Hepatocyte (in vitro differentiated cells): Measurements from ENCODE around the gene ING3. TPM values are rescaled to one million over a fixed set of nuclear protein-coding genes. Genes with fewer than 3 reads are reported as not detected.

Source experiments
- DNase-seq: peaks from one replicate; pipeline ENCODE4 v3.0.0-alpha.2; 2016; ENCODE audit warnings: low spot score
- H2AFZ ChIP-seq: fragments of 200-600 bp; sonication (generic); 2 replicates; pipeline ENCODE4 v1.6.0; 2016; ENCODE audit warnings: antibody characterized with exemption, mild to moderate bottlenecking
- H3K27ac ChIP-seq: fragments of 200-600 bp; sonication (generic); 2 replicates; pipeline ENCODE4 v1.5.1; 2016; ENCODE audit warnings: mild to moderate bottlenecking
- H3K27me3 ChIP-seq: fragments of 200-600 bp; sonication (generic); 2 replicates; pipeline ENCODE4 v1.6.1; 2016
- H3K36me3 ChIP-seq: fragments of 200-600 bp; sonication (generic); replicated peaks from 2 replicates; pipeline ENCODE4 v1.5.1; 2016; ENCODE audit warnings: low read depth; ENCODE audit not compliant: insufficient read depth
- H3K4me1 ChIP-seq: fragments of 200-600 bp; sonication (generic); 2 replicates; pipeline ENCODE4 v1.5.1; 2016; ENCODE audit warnings: mild to moderate bottlenecking, moderate library complexity; ENCODE audit not compliant: insufficient read depth
- H3K4me2 ChIP-seq: fragments of 200-600 bp; sonication (generic); 2 replicates; pipeline ENCODE4 v1.6.0; 2016
- H3K4me3 ChIP-seq: fragments of 200-600 bp; sonication (generic); 2 replicates; pipeline ENCODE4 v1.5.1; 2016; ENCODE audit warnings: mild to moderate bottlenecking
- H3K79me2 ChIP-seq: fragments of 200-600 bp; sonication (generic); 2 replicates; pipeline ENCODE4 v1.6.0; 2017; ENCODE audit warnings: mild to moderate bottlenecking
- H3K9me2 ChIP-seq: fragments of 200-600 bp; sonication (generic); replicated peaks from 2 replicates; pipeline ENCODE4 v1.6.0; 2017; ENCODE audit warnings: mild to moderate bottlenecking; ENCODE audit not compliant: insufficient read depth
- H3K9me3 ChIP-seq: fragments of 200-600 bp; sonication (generic); 2 replicates; pipeline ENCODE4 v1.5.1; 2016; ENCODE audit warnings: low read depth, mild to moderate bottlenecking
- H4K20me1 ChIP-seq: fragments of 200-600 bp; sonication (generic); 2 replicates; pipeline ENCODE4 v1.6.0; 2016; ENCODE audit warnings: mild to moderate bottlenecking; ENCODE audit not compliant: insufficient read depth, poor library complexity, severe bottlenecking
- EZH2 ChIP-seq: fragments of 200-600 bp; sonication (generic); IDR thresholded peaks from 2 replicates; pipeline ENCODE4 v1.6.1; 2016; ENCODE audit warnings: antibody characterized with exemption, mild to moderate bottlenecking, borderline replicate concordance
- EZH2phosphoT487 ChIP-seq: fragments of 200-600 bp; sonication (generic); IDR thresholded peaks from one replicate; pipeline ENCODE4 v1.6.1; 2018; ENCODE audit warnings: antibody characterized with exemption, mild to moderate bottlenecking, low read depth, moderate library complexity; ENCODE audit not compliant: unreplicated experiment, severe bottlenecking
- WGBS: methylation state at CpG from one replicate; pipeline ENCODE4 v1.1.6; 2016; ENCODE audit warnings: low lambda C conversion rate; ENCODE audit errors: missing lambda C conversion rate; 5-methylcytosine and 5-hydroxymethylcytosine counted together
- polyA plus RNA-seq: library from polyadenylated mRNA; unstranded; fragments of >200 nt; fragmentation: Nextera tagmentation; extraction: Ambion mirVana; gene quantifications from 2 replicates; pipeline ENCODE4 v1.2.1, GENCODE V29; 2016
- total RNA-seq: library from RNA; depleted of rRNA; stranded (reverse); fragments of >200 nt; gene quantifications from 2 replicates; pipeline ENCODE4 v1.2.3, GENCODE V29; 2014
- TF ChIP-seq, protein P1 (sequence below): fragments of 200-600 bp; sonication (generic); IDR thresholded peaks from 2 replicates; pipeline ENCODE4 v1.5.1; 2016; ENCODE audit warnings: antibody characterized with exemption, mild to moderate bottlenecking; ENCODE audit not compliant: poor library complexity

The ING3 gene
- total and polyA plus RNA-seq, 2 experiments from 2014 or later, result 14.1 to 29.6 TPM

DNA sequence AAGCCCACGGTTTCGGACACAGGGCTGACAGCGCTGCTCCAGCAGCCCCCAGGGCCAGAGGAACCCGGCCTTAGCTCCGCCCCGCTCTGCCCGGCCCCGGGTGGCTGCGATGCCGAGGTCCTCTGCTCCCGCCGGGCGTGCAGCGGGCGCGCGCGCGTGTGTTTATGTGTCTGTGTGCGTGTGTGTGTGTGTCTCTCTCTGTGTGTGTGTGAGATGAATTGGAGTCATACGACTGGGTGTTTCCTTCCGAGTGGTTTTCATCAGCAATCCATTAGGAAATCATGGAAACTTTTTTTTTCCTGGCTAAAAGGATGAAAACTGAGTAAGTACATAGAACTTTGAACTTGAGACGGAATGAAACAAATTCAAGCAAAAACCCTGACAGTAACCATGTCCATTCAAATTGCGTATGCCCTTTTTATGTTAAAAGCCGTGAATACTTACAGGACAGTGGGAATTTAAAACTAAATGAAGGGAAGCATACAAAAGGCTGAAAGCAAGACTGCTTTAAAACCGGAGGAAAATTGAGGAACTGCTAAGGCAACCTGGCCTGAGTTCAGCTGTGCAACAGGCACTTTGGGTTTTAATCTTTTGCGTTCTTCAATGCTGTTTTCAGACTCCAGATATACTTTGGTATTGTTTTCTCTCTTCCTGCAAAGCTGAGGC is 38.1 kb downstream of the ING3 start, which contains the start of gene CPED1:
Gene CPED1 (plus strand): TSS at position 121 of the 666 bp plus-strand sequence. CDS start 911 bp downstream, outside the sequence.
- 6% methylated on average over 27 of the region's 27 CpGs for WGBS
- Histone ChIP-seq H3K4me2 (peak within 1 kb of the TSS; percentile 86), H3K9me3 (no peaks in the 10 kb centered on the region), H3K4me1 (peaks cover under 1% of the 10 kb centered on the region), H3K27ac (peak within 1 kb of the TSS; percentile 89), H3K4me3 (peak within 1 kb of the TSS; percentile 29), H4K20me1 (no peaks in the 10 kb centered on the region), H3K27me3 (no peaks in the 10 kb centered on the region), H3K36me3 (no peaks in the 10 kb centered on the region), H3K79me2 (peaks cover 23% of the 10 kb centered on the region), H2AFZ (peak within 1 kb of the TSS; percentile 43), H3K9me2 (no peaks in the 10 kb centered on the region)
- TF ChIP-seq EZH2 (no peak), EZH2phosphoT487 (no peak)
- TF ChIP-seq, protein P1, sequence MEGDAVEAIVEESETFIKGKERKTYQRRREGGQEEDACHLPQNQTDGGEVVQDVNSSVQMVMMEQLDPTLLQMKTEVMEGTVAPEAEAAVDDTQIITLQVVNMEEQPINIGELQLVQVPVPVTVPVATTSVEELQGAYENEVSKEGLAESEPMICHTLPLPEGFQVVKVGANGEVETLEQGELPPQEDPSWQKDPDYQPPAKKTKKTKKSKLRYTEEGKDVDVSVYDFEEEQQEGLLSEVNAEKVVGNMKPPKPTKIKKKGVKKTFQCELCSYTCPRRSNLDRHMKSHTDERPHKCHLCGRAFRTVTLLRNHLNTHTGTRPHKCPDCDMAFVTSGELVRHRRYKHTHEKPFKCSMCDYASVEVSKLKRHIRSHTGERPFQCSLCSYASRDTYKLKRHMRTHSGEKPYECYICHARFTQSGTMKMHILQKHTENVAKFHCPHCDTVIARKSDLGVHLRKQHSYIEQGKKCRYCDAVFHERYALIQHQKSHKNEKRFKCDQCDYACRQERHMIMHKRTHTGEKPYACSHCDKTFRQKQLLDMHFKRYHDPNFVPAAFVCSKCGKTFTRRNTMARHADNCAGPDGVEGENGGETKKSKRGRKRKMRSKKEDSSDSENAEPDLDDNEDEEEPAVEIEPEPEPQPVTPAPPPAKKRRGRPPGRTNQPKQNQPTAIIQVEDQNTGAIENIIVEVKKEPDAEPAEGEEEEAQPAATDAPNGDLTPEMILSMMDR, result no peak
- peak; percentile 84 for DNase-seq

DNA sequence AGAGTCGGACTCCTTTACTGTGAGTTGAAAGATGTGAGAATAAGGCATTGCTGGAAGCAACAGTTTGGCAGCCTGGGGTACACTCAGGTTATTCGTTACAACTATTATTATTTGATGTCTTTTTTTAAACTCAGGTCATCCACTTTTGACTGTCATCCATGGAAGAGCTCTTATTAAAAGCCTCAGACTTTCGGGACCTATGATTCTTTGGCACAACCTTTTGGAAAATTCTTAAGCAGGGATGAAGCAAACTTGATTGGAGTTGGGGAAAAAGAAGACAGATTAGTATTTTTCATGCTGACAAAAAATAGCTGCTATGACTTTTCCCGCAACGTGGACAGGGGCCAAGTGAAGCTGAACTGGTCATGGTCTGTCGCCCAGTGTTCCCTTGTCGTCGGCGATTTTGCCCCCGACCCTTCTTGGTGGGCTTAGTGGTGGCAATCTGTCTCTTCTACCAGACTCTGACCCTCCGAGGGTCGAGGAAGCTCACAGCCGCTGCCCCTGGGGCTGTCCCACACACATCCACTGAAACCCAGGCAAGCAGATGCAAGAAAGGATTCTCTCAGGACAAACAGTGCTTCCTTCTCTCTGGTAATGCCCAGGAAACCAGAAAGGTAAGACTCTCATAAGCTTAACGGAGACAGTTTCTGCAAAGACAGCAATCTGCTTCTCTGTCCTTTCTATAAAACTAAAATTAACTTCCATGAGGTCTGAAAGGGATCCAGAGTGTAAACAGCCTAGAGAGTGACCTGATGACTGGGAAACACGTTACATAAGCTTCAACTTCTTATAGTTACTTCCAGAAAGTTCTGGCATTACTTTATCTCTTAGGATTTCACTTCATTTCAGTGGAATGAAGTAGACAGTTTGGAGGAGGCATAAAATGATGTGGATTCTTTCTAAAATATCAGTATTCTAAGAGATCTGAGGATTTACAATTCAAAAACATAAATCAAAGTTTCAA is 39.0 kb downstream of the ING3 start:
- H3K27me3 ChIP-seq, result no peaks in the 10 kb centered on the region
- peak overlapping the region; percentile 20 for H3K4me3 ChIP-seq
- H3K4me1 ChIP-seq, result peaks cover 3% of the 10 kb centered on the region
- H3K9me3 ChIP-seq, result no peaks in the 10 kb centered on the region
- peak overlapping the region; percentile 43 for H2AFZ ChIP-seq
- WGBS, result 53% methylated on average over 15 of the region's 15 CpGs
- H4K20me1 ChIP-seq, result no peaks in the 10 kb centered on the region
- peak overlapping the region; percentile 86 for H3K4me2 ChIP-seq
- peak overlapping the region; percentile 89 for H3K27ac ChIP-seq
- H3K36me3 ChIP-seq, result no peaks in the 10 kb centered on the region
- no peak for DNase-seq
- H3K79me2 ChIP-seq, result peaks cover 27% of the 10 kb centered on the region
- H3K9me2 ChIP-seq, result no peaks in the 10 kb centered on the region
- TF ChIP-seq EZH2phosphoT487 (no peak), EZH2 (no peak)
- TF ChIP-seq, protein P1, result no peak

DNA sequence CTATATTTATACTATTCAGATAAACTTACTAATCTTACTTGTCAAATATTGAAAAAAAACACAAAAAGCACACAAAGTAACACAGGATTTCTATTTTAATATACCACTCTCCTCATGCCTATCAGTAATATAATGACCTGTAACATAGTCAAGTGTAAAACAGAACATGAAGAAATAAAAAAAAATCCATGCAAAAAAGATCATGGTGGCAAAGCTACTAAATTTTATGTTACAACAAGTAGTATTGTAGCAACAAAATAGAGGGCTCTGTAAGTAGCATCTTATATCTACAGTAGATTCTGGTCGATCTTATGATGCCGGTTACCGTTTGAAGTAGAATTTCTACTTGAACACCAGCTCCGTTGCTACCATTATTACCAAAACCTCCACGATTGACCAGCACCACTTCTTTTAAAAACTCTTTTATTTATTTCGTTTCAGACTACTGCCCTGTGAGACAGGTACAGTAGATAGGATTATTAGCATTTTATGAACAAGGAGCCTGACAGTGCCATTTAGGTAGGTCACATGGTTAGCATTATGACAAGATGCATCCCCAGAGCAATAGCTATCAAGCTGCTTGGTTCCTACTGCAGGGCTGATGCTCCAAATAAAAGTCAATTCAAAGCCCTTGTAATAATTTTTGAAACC is 40.0 kb downstream of the ING3 start:
- Histone ChIP-seq H2AFZ (no peak overlapping the region), H3K27me3 (no peaks in the 10 kb centered on the region), H3K4me1 (peaks cover 3% of the 10 kb centered on the region), H3K9me3 (no peaks in the 10 kb centered on the region), H3K27ac (peak overlapping the region; percentile 89), H4K20me1 (no peaks in the 10 kb centered on the region), H3K9me2 (no peaks in the 10 kb centered on the region), H3K4me3 (peak overlapping the region; percentile 11), H3K4me2 (peak overlapping the region; percentile 86), H3K36me3 (no peaks in the 10 kb centered on the region), H3K79me2 (peaks cover 34% of the 10 kb centered on the region)
- 59% methylated on average over 6 of the region's 6 CpGs for WGBS
- DNase-seq, result no peak
- TF ChIP-seq EZH2 (no peak), EZH2phosphoT487 (no peak)
